Activated CD4-positive, alpha-beta T cell treated with anti-CD3 and anti-CD28 coated beads, Interleukin-10, Interleukin-2, amounts not matched to agents 100 ng/mL and 50 ng/mL, durations not matched to agents 16 hours and 8 hours (primary cell): ENCODE measurements around the gene VCL.

Experiments used
- DNase-seq: peaks from one replicate; pipeline ENCODE4 v3.0.0-alpha.2; 2020

The VCL gene

GRCh38 chr10:74079028-74079935 lies 81.4 kb downstream of the VCL start:
- DNase-seq = no peak

- DNase-seq = peak; percentile 33
These were observed 82.1 kb downstream of the VCL start for GRCh38 chr10:74079936-74080590.

- peak; percentile 67 for DNase-seq
These were observed 83.4 kb downstream of the VCL start for GRCh38 chr10:74081192-74081803.

DNA sequence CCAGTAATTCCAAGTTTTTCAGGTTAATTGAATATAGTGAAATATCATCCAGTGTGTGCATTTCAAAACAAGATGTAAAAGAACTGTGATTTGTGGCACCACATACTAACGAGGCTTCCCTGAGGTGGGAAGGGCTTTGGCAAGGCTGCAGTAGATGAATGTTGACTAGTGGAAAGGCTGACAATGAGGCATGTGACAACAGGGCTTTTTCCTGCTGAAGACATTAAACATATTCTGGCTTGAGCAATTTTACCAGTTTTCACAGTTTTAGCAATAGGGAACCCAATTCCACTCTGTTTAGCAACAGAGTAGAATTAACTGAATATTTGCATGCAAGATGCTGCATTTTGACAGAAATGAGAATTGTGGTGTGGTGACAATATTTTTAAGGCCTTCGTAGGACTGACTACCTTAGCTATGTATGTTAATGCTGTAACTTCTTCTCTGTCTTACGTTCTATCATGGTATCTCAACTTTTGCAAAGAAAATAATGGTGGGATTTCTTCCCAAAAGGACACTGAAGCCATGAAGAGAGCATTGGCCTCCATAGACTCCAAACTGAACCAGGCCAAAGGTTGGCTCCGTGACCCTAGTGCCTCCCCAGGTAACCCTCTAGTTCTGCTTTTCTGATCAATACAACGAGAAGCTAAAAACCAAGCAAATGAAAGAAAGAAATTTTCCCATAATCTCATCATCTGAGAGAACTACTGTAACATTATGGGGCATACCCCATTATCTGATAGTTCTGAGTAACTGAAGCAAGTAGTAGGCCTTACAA lies 84.2 kb downstream of the VCL start:
- no peak for DNase-seq

DNA sequence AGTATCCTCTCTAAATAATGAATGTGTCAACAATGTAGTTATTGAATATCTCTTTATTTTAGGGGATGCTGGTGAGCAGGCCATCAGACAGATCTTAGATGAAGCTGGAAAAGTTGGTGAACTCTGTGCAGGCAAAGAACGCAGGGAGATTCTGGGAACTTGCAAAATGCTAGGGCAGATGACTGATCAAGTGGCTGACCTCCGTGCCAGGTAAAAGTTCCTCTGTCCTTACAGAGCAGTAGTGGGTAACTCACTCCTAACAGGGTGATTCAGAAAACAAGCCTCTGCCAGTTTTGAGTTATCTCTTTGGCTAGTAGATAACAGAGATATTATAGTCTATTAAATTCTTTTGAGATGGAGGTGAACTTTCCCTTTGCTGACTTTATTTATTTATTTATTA lies 85.4 kb downstream of the VCL start:
- DNase-seq = no peak

DNA sequence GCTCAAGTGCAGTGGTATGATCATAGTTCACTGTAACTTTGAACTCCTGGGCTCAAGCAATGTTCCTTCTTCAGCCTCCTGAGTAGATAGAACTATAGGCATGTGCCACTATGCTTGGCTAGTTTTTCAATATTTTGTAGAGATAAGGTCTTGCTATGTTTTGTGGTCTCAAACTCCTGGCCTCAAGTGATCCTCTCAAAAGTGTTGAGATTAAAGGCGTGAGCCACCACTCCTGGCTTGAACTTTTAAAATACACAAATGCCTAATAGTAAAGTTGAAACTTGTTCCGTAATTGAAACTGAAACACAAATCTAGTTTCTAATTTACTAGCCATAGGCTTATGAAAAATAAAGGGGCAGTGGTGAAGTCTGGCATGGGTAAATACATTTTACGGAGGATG lies 87.0 kb downstream of the VCL start:
- peak; percentile 74 for DNase-seq

GRCh38 chr10:74086317-74086716 lies 88.4 kb downstream of the VCL start:
- DNase-seq = no peak

- no peak for DNase-seq
These were observed 90.8 kb downstream of the VCL start for GRCh38 chr10:74088722-74089121.

- DNase-seq = no peak
These were observed 94.5 kb downstream of the VCL start for GRCh38 chr10:74092372-74092771.

- DNase-seq = no peak
These were observed 95.7 kb downstream of the VCL start for GRCh38 chr10:74093530-74094164.

DNA sequence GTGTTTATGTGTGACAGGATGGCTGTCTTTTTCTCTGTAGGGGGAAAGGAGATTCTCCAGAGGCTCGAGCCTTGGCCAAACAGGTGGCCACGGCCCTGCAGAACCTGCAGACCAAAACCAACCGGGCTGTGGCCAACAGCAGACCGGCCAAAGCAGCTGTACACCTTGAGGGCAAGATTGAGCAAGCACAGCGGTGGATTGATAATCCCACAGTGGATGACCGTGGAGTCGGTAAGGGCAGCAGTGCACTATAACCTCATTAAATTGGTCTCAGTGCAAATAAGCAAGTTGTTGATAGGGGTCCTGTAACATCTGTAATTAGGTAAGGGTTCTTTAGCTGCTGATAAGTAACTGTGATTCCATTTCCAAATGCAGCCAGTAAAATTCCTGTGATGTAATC lies 96.3 kb downstream of the VCL start:
- no peak for DNase-seq

DNA sequence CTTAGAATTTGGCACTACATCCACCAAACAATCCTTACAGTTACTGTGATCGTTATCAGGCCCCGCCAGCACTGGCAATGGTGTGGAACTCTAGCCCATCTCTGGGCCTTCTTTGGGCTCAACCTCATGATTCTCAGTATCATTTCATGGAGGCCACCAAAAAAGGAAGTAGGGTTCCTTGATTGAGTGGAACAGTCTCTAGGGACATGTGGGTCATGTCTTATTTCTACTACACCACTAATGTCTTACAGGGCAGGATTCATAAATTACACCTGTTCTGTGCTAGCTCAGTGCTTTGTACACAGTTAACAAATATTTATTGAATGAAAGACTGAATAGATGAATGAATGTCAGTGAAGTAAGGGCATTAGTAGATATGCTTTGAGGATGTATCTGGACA lies 98.9 kb downstream of the VCL start:
- no peak for DNase-seq

DNA sequence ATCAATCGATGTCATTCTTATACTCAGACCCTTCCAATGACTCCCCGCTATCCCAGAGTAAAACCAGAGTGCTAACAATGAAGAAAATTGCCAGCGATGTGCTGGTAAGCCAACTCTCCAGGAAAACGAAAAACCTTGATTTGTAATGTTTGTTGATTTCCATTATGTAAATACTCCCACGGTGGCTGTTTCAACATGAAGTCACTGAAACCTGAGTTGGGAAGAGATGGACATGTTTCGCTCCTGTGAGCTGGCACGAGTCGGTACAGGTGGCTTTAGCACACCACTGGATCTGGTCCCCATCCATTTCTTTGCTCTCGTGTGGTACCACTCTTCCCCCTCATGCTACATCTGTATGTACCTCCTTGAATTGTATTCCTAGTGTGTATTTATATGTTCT lies 99.9 kb downstream of the VCL start:
- DNase-seq = no peak

DNA sequence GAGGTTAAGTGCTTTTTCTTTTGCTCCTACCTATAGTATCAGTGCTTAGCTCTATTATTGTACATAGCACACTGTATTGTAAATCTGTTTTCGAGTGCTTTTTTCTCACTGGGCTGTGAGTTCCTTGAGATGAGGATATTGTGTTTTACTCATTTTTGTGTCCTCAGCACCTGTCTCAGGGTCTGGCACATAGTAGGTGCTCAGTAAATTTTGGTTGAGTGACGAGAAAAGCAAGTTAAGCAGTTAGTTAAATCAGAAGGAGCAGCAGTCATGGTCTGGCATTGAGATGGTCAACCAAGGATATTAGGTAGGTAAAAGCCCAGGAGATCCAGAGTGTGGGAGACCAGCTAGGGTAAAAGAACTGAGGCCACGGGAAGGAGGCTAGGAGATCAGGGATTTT lies 101.5 kb downstream of the VCL start:
- no peak for DNase-seq

- DNase-seq = no peak
These were observed 101.9 kb downstream of the VCL start for GRCh38 chr10:74099836-74100235.

DNA sequence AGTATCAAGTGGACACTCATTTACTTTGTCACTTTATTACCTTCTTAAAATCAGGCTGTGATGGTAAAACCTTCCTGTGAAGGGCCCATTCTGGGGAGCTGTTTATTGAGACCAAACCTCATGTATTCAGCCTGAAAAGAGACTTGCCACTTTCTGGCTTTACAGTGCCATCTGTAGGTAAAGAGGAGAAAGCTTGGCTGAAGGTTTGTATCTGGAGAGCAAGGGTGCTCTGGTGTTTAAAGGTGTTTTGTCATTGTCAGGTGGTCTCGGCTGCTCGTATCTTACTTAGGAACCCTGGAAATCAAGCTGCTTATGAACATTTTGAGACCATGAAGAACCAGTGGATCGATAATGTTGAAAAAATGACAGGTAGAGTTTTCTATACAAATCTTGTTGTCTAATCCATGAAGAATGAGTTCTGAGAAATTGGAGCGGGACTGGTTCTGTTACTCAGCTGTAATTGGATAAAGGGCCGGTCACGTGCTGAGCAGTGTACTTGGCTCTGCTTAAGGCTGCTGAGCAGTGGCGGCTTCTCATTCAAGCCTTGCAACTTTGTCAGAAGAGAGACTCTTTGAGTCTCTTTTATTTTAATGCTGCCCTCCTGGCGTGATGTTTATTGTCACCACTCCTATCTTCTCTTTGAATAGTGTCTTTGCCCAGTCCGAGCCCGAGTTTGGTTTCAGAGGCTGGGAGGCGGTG lies 105.8 kb downstream of the VCL start:
- DNase-seq = peak; percentile 53

DNA sequence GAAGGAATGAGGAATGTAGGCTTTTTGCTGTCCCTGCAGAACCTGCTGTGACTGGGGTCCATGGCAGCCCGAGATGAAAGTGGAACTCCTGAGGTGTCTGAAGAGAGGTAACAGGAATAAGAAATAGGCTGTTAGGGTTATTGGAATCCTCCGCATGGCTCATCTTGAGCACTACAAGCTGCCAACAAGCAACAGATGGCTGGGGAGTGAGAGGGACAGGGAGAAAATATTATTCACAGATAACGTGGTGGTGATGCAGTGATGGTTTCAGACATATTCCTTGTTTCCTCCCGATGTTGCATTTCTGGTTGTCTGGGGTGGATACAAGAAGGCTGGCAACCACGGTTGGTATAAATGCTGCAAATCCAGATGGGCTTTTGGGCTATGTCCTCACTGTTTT lies 106.6 kb downstream of the VCL start:
- DNase-seq = no peak

GRCh38 chr10:74104996-74105395 lies 107.1 kb downstream of the VCL start:
- no peak for DNase-seq

- no peak for DNase-seq
These were observed 109.5 kb downstream of the VCL start for GRCh38 chr10:74107391-74107790.

- DNase-seq = no peak
These were observed 111.5 kb downstream of the VCL start for GRCh38 chr10:74109452-74109851.

- no peak for DNase-seq
These were observed 112.2 kb downstream of the VCL start for GRCh38 chr10:74110120-74110519.

GRCh38 chr10:74111799-74112198 lies 113.9 kb downstream of the VCL start:
- DNase-seq = no peak
